ENCODE results near the gene JAKMIP3.

The JAKMIP3 gene

DNA sequence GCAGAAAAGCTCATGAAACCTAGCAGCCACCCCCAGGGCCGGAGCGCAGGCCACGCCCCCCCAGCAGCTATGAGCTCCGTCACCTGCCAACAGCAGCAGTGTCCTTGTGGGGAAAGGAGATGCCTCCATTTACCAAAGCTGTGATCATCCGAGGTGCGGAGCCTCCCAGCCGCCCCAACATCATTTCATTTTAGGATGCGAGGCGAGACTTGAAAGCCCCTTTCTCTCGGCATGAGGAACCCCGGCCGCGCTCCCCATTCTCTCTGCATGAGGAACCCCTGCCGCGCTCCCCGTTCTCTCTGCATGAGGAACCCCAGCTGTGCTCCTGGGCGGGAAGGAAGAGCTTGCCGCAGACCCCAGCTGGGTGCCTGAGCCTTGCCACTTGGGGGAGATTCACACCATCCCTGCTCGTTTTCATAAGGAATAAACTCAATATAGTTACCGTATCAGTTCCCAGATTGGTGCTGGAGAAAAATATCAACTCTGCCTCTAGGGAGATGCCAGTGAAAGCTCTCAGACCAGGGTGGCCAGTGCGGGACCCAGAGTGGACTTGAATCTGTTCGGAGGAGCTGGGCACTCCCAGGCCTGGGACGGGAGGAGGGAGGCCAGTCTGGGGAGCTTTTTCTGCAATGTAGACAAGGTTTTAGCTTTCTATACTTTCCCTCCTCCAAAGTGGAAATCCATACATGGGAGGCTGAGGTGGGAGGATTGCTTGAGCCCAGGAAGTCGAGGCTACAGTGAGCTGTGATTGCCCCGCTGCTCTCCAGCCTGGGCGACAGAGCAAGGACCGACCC lies 35.0 kb downstream of the JAKMIP3 start:
- DNase-seq = no peak

DNA sequence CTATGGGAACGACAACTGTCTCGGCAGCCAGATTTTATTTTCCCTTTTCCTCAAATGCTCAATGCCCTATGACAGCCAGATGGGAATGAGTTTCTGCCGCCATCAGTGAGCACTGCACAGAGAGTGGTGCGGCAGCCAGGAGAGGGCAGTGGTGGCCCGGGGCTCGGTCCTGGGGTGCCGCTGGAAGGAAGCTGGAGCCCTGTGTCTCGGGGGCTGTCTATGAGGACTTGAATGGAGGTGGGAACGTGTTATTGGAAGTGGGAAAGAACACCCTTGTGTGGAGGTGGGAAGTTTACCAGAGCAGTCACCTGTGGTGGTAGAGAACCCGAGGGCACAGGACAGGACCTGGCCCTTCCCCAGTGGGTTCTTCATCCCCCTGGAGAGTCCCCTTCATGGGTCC lies 35.8 kb downstream of the JAKMIP3 start:
- DNase-seq = no peak

GRCh38 chr10:132102071-132102716 lies 36.4 kb downstream of the JAKMIP3 start:
- DNase-seq = no peak

DNA sequence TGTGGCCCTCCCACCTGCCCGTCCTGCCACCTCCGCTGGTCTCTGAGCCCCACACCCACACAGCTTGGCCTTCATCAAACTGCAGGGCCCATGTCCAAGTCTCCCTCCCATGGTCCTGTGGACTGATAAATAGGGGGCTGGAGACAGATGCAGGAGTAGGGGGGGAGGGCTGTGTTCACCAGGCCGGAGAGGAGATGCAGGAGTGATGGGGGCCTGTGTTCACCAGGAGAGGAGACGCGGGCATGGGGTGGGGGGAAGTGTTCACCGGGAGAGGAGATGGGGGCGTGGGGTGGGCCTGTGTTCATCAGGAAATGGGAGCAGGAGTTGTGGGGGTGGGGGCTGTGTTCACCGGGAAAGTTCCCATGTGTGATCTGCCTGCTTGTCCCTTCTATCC lies 37.0 kb downstream of the JAKMIP3 start:
- no peak for DNase-seq

- no peak for DNase-seq
Observed at GRCh38 chr10:132103116-132103910, 37.6 kb downstream of the JAKMIP3 start.

DNA sequence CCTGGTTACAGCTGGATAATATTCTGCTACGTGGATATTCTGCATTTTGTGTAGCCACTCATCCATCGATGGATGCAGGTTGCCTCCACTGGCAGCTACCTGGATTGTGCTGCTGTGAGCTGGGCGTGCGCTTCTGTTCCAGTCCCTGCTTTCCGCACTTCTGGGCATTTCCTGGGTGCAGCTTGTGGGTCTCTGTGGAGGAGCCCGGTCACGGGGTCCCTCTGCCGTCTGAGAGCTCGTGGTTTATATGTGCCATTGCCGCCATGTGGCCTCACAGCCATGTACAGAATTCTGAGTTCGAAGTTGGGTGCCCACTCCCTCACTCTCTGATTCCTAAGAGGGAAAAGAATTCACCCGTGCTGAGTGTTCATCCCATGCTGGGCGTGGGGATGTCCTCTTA lies 38.3 kb downstream of the JAKMIP3 start:
- DNase-seq = no peak

GRCh38 chr10:132104471-132105301 lies 38.9 kb downstream of the JAKMIP3 start:
- DNase-seq = no peak

- no peak for DNase-seq
Observed at GRCh38 chr10:132105302-132105995, 39.7 kb downstream of the JAKMIP3 start.

GRCh38 chr10:132106431-132106830 lies 40.7 kb downstream of the JAKMIP3 start:
- DNase-seq = no peak

- DNase-seq = peak; percentile 26
Observed at GRCh38 chr10:132107186-132107948, 41.6 kb downstream of the JAKMIP3 start.

DNA sequence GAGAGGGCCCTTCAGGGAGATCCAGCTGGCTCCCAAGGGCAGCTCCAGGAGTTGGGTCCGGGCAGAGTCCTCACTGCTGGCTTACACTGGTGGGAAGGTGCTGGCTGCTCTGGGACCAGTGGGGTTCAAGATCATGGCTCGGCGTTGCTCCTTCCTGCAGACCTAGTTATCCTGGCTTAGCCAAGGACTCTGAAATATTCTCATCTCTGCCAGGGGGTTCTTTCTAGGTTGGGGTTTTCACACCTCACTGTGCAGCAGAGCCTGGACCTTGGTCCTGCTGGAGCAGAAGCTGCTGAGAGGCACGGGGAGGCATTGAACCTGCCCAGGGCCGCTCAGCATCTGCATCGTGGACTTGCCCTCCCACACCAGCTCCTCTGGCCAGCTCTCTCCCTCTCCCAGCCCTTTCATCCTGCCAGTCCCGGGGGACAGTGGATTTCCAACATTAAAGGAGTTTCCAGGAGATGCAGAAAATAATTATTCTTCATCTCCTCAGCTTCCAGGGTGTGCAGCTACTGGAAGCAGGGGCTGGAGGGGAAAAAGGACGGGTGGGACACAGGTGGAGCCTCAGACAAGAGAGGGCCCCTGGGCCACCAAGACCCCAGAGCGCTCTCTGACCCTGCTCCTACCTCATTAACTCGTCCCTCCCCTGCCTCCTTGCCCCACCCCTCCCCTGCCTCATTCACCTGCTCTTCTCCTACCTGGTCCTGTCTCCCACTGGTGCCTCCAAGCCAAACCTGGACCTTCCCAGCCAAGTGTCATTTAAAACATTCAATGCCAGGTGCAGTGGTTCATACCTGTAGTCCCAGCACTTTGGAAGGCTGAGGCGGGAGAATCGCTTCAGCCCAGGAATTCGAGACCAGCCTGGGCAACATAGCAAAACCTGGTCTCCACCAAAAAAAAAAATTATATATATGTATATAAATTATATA lies 42.5 kb downstream of the JAKMIP3 start:
- no peak for DNase-seq

- no peak for DNase-seq
Observed at GRCh38 chr10:132109341-132110110, 43.8 kb downstream of the JAKMIP3 start.

- no peak for DNase-seq
Observed at GRCh38 chr10:132110111-132110521, 44.4 kb downstream of the JAKMIP3 start.

- no peak for DNase-seq
Observed at GRCh38 chr10:132110713-132111112, 45.0 kb downstream of the JAKMIP3 start.

GRCh38 chr10:132111121-132111731 lies 45.5 kb downstream of the JAKMIP3 start:
- no peak for DNase-seq

DNA sequence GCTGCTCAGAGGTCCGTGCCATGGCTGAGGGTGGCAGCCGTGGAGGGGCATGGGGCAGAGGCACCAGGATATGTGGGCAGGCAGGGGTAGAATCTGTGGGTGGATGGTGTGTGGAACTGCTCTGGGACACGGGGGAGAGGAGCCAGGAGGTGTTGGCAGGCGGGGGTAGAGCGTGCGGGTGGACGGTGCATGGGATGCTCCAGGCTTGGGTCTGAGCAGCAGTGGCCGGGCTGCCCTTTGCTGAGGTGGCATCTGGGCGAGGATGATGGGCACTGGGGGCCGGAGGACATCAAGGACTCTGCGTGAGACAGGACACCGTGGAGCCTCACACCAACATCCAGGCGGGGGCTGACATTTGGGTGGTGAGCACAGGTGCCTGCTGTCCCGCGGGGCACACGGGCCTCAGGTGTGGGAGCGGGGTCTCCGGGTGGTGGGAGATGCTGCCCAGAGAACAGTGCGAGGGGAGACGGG lies 46.2 kb downstream of the JAKMIP3 start:
- no peak for DNase-seq

- DNase-seq = no peak
Observed at GRCh38 chr10:132112611-132113010, 46.9 kb downstream of the JAKMIP3 start.

DNA sequence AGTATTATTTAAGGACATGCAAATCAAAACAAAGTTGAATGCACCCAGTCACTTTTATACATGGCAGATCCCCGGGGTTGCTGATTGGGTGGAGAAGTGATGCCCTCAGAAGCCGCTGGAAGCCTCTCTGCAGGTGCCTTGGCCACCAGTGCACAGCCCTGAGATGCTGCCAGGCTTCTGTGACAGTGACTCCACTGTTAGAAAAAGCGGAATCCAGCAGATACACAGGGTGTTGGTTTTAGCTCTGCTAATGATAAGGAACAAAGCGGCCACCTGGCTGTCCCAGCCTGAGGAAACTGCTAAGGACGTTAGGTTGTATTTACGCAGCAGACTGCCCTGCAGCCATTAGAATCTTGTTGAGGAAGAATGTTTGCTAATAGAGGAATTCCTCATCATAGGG lies 47.5 kb downstream of the JAKMIP3 start:
- DNase-seq = no peak

Data from kidney glomerular epithelial cell (primary cell).